ENCODE data around the gene NID1. TPM values are rescaled to one million over a fixed set of nuclear protein-coding genes. Genes with fewer than 3 reads are reported as not detected.

Gene NID1
- total RNA-seq, 3 donors from 2014 or later: 60.3 to 288 (median 154) TPM

GRCh38 chr1:236069796-236070195 lies 4.9 kb upstream of the NID1 start:
- H3K9me3 ChIP-seq: peaks cover 2 to 11% of the 10 kb centered on the region in 2 donors
- H3K27ac ChIP-seq: no peak overlapping the region
- H3K4me1 ChIP-seq: no peaks in the 10 kb centered on the region
- H3K4me3 ChIP-seq: no peak overlapping the region
- TF ChIP-seq POLR2AphosphoS5 (IDR thresholded peaks at IDR 0.05): no peak
- TF ChIP-seq POLR2A (IDR thresholded peaks at IDR 0.05): no peak
- no peak for TF ChIP-seq CTCF (IDR thresholded peaks at IDR 0.05)
- H3K27me3 ChIP-seq: no peaks in the 10 kb centered on the region
- H3K36me3 ChIP-seq: no peaks in the 10 kb centered on the region
- intact Hi-C loops (cut with DNase I; ENCODE audit: low total_unique reads): no loop called here
- no peak for DNase-seq (ENCODE audit: low spot score in 2 of 2)

DNA sequence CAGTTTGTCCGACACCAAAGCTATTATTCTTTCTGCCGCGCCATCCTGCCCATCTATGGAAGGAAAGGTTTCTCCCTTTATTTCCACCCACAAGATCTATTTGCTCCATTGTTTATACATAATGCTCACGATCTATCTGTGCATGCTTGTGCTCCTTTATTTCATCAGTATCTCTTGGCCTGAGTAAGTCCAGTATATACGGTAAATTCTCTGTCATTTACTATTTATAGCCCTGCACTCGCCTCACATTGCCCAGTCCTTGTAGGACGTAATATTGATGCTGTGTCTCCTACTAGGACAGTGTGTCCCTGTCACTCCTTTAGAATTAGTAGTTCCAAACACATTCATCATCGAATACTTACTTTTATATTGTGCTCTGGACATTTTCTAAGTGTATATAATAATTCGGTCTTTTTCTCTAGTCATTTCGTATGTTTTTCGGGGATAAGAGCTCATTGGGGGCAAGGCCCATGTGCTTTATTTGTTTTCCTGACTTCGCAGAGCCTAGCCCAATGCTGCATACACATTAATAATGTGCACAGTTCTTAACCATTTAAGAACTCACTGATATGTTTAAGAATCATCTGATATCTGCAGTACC lies 3.1 kb upstream of the NID1 start:
- intact Hi-C loops (cut with DNase I; ENCODE audit: low total_unique reads): no loop called here
- Histone ChIP-seq H3K4me3 (no peak overlapping the region), H3K9me3 (peaks cover 2 to 11% of the 10 kb centered on the region in 2 donors), H3K36me3 (no peaks in the 10 kb centered on the region), H3K27ac (peak overlapping the region in 1 of 2 donors; percentile 36), H3K4me1 (no peaks in the 10 kb centered on the region), H3K27me3 (no peaks in the 10 kb centered on the region)
- DNase-seq (ENCODE audit: low spot score in 2 of 2): no peak
- peak in 1 of 3 donors; percentile 54 for TF ChIP-seq POLR2AphosphoS5 (IDR thresholded peaks at IDR 0.05)
- no peak for TF ChIP-seq POLR2A (IDR thresholded peaks at IDR 0.05)

GRCh38 chr1:236066828-236067386 lies 2.0 kb upstream of the NID1 start:
- Histone ChIP-seq H3K4me3 (no peak overlapping the region), H3K36me3 (no peaks in the 10 kb centered on the region), H3K27me3 (no peaks in the 10 kb centered on the region), H3K9me3 (peaks cover 2 to 11% of the 10 kb centered on the region in 2 donors), H3K27ac (peak overlapping the region; percentile 15 to 81), H3K4me1 (no peaks in the 10 kb centered on the region)
- intact Hi-C loops (cut with DNase I; ENCODE audit: low total_unique reads): no loop called here
- no peak for DNase-seq (ENCODE audit: low spot score in 2 of 2)
- no peak for TF ChIP-seq CTCF (IDR thresholded peaks at IDR 0.05)
- TF ChIP-seq POLR2AphosphoS5 (IDR thresholded peaks at IDR 0.05): no peak
- no peak for TF ChIP-seq POLR2A (IDR thresholded peaks at IDR 0.05)

GRCh38 chr1:236066054-236066453 lies 1.2 kb upstream of the NID1 start:
- H3K27ac ChIP-seq: peak overlapping the region in 1 of 2 donors; percentile 97
- TF ChIP-seq POLR2A (IDR thresholded peaks at IDR 0.05) (no peak), CTCF (IDR thresholded peaks at IDR 0.05) (no peak), POLR2AphosphoS5 (IDR thresholded peaks at IDR 0.05) (no peak)
- intact Hi-C loops (cut with DNase I; ENCODE audit: low total_unique reads): no loop called here
- no peak for DNase-seq (ENCODE audit: low spot score in 2 of 2)
- no peaks in the 10 kb centered on the region for H3K4me1 ChIP-seq
- no peaks in the 10 kb centered on the region for H3K36me3 ChIP-seq
- peaks cover 2 to 11% of the 10 kb centered on the region in 2 donors for H3K9me3 ChIP-seq
- no peaks in the 10 kb centered on the region for H3K27me3 ChIP-seq
- peak overlapping the region; percentile 75 to 98 (median 95) for H3K4me3 ChIP-seq

DNA sequence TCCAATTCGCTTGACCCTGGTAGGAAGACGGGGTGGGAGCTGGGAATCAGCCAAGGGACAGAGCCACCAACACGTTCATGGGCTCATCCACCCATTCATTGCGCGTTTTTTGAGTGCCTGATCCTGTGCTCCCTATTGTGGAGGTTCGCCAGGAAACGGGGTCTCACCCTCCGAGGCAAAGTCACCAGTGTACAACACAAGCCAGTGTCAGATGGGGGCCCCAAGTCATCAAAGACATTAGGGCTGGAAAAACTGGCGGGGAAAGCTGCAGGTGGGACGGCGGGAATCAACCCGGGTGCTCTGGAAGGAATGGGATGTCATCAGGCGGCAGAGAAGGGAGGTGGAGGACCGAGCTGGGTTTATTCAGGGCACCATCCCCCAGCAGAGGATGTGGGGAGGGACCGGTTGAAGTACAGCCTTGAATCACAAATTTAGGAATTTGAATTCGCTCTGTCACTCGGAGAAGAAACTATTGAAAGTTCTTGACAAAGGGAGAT lies 667 bp upstream of the NID1 start:
- H3K4me3 ChIP-seq: peak overlapping the region; percentile 75 to 98 (median 95)
- H3K36me3 ChIP-seq: no peaks in the 10 kb centered on the region
- intact Hi-C loops (cut with DNase I; ENCODE audit: low total_unique reads): no loop called here
- no peaks in the 10 kb centered on the region for H3K4me1 ChIP-seq
- H3K27me3 ChIP-seq: no peaks in the 10 kb centered on the region
- TF ChIP-seq POLR2AphosphoS5 (IDR thresholded peaks at IDR 0.05) (no peak), CTCF (IDR thresholded peaks at IDR 0.05) (no peak), POLR2A (IDR thresholded peaks at IDR 0.05) (no peak)
- no peak for DNase-seq (ENCODE audit: low spot score in 2 of 2)
- H3K27ac ChIP-seq: peak overlapping the region; percentile 83 to 97
- peaks cover under 1 to 6% of the 10 kb centered on the region in 2 donors for H3K9me3 ChIP-seq
